IPS-11a (cell line): Measurements from ENCODE around the gene ZGRF1.
"Not testable (repeated sequence)": the region's sequence is repeated elsewhere in the genome, so short reads cannot be mapped to it uniquely, and the experiment has no call there.

ENCODE experiments used
- H3K4me3 ChIP-seq: one replicate; pipeline ENCODE4 v1.5.1; 2013; ENCODE audit warnings: low read depth, low read length, control low read depth

The ZGRF1 gene

DNA sequence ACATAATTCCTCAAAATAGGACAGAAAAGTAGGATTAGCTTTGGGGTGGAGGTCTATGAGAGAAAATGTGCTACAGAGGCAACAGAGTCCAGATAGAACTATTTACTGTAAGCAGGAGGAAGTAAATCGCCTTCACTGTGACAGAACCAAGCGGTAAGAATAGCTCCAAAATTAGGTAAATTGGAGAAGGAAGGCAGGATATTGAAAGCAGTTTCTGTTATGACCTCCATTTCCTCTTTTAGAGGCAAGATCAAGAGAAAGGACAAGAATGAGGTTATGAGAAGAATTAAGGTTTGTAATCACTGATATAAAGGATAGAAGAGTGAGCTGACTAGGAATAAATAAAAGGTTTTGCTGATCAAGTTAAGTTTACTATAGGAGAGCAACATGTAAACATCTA, 76.6 kb downstream of the ZGRF1 start:
- H3K4me3 ChIP-seq: no peak overlapping the region

DNA sequence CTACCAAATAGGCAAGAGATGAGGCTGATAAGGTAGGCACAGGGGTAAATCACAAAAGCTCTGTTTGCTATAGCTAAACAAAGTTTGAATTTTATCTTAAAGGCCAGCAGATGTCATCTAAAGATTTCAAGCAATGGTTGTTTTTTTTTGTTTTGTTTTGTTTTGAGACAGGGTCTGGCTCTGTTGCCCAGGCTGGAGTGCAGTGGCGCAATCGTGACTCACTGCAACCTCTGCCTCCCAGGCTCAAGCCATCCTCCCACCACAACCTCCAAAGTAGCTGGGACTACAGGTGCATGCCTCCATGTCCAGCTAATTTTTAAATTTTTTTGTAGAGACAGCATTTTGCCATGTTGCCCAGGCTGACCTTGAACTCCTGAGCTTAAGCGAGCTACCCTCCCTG, 77.7 kb downstream of the ZGRF1 start:
- H3K4me3 ChIP-seq: no peak overlapping the region

DNA sequence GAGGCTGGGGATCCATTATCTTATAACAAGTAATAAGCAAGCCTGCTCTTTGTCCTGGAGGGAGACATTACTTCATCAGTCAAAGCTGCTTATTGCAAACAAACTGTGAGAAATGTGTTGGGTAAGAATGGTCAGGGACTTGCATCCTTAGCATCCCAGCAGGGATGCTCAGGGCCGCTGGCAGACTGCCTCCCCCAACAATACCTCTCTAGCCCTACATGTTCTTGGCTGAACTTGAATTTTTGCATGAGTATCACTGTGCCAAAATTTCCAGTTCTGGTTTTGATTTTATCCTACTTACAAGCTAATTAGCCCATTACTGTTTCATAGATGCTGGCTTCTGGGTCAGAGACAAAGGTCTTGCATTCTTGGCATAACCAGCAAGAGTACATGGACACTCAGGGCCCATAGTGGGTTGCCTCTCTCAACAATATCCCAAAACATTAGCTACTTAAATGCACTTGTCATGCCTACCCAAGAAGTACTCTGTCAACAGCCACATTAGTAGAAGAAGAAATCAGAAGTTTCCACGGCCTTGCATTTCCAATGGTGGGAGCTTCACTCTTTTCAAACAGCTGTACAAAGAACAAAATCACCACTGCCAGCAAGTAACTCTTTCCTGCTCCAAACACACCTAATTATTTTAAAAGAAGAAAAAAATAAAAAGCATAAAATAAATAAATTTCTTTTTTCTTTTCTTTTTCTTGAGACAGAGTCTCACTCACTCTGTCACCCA, 78.9 kb downstream of the ZGRF1 start:
- H3K4me3 ChIP-seq: no peak overlapping the region

DNA sequence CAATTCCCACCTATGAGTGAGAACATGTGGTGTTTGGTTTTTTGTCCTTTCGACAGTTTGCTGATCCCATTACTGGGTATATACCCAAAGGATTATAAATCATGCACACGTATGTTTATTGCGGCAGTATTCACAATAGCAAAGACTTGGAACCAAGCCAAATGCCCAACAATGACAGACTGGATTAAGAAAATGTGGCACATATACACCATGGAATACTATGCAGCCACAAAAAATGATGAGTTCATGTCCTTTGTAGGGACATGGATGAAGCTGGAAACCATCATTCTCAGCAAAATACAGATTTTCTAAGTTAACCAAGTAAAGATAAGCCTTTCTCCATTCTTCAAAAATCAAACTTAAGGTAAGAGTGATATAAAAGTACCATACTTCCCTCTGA, 82.4 kb downstream of the ZGRF1 start:
- H3K4me3 ChIP-seq: not testable (repeated sequence)

DNA sequence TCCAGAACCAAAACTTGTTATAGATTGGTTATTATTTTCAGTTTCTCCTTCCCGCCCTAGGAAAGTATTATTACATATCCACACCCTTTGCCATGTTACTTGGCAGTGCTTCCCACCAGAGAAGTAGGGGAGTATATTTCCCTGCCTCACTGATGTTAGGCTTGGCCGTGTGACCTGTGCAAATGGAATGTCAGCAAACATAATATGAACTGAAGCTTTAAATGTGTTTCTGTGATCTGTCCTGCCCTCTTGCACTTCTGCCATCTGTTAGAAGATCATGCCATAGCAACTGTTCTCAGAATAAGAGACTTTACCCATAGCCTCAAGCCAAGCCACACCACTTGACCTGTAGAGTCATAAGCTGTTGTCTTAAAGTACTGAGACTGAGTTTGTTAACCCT, 84.0 kb downstream of the ZGRF1 start:
- no peak overlapping the region for H3K4me3 ChIP-seq

DNA sequence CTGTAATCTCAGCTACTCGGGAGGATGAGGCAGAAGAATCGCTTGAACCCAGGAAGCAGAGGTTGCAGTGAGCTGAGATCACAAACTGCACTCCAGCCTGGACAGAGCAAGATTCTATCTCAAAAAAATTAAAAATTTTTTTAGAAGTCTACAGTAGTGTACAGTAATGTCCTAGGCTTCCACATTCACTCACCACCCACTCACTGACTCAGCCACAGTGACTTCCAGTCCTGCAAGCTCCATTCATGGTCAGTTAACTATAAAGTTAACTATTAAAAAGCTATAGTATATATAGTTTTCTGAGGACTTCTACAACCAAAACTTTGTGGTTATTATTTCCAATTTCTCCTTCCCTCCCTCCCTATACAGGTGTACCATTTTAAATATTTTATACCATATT, 86.0 kb downstream of the ZGRF1 start:
- no peak overlapping the region for H3K4me3 ChIP-seq

DNA sequence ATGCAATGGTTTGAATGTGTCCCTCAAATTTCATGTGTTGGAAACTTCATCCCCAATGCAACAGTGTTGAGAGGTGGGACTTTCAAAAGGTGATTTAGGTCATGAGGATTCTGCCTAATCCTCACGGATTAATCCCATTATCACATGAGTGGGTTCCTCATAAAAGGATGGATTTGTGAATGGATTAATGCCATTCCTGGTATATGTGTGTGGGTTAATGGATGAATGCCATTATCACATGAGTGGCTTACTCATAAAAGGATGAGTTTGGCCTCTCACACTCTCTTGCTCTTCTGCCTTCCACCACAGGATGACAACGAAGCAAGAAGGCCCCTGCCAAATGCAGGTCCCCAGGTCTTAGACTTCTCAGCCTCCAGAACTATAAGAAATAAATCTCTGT, 90.2 kb downstream of the ZGRF1 start:
- no peak overlapping the region for H3K4me3 ChIP-seq

DNA sequence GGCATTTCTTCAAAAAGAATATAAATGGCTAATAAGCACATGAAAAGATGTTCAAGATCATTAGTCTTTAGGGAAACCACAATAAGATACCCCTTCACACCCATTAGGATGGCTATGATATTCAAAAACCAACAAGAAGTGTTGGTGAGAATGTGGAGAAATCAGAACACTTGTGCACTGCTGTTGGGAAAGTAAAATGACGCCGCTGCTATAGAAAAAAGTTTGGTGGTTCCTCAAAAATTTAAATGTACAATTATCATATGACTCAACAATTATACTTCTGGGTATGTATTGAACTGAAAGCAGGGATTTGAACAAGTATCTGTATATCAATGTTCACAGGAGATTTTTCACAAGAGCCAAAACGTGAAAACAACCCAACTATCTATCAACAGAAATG, 91.4 kb downstream of the ZGRF1 start:
- no peak overlapping the region for H3K4me3 ChIP-seq

DNA sequence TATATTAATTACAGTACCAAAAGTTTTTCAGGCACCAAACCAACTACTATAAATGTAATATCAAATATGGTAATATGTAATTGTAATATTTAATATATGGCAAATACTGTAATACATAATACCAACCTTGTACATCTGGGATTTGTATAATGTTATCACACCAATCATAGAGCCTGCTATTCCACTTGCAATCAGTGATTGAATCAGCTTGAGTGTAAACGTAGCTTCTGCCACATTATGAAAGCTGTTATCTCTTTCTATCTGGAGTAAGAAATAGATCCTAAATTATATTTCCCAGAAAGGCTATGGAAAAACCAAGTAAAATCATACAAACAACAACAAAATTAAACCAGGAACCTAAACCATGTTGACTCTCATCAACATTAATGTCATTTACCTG, 96.0 kb downstream of the ZGRF1 start:
- H3K4me3 ChIP-seq: no peak overlapping the region

DNA sequence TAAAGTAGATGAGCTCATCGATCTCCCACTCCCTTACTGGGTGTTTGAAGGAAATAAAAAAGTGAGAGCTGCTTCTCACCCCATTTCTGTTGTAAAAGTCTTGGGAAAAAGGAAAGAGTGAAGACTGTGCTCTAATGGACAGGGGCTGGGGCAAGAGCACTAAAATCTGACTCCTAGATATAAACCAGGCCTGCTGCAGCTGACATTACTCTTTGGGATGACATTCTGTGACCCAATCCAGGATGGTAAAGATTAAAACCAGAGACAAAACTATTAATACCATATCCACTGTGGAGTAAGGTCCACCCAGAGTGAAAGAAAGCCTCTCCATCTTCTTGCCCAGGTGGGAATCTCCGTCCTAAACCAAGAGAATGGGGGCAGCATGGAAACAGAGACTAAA, 100.6 kb downstream of the ZGRF1 start:
- H3K4me3 ChIP-seq: no peak overlapping the region

DNA sequence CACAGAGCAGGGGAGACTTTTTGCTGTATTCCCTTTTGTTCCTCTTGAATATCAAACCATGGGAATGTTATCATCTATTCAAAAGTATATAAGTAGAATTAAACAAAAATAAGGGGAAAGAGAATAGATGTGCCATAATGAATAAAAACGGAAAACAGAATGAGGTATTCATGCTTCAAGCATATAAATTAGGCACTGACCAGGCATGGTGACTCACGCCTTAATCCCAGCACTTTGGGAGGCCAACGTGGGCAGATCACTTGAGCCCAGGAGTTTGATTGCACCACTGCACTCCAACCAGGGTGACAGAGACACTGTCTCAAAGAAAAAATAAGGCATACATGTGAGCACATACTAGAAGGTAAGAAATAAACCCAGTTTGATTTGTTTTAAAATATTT, 104.4 kb downstream of the ZGRF1 start:
- H3K4me3 ChIP-seq: no peak overlapping the region

DNA sequence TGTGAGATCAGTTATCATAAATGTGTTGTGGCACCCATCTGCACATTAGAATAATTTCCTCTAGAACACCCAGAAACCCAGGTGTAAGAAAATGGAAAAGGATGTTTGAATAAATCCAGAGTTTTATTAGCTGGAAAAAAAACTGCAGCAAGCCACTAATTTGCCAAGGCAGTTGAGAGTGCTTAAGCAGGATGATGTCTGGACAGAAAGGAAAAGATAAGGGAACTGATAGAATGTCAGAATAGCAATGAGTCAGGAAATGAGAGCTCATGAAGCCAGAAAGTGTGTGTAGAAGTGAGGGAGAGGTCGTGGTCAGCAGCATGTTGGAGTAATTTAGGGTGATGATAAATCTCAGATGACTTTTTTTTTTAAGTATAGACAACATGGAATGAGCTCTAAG, 105.6 kb downstream of the ZGRF1 start:
- H3K4me3 ChIP-seq: no peak overlapping the region

DNA sequence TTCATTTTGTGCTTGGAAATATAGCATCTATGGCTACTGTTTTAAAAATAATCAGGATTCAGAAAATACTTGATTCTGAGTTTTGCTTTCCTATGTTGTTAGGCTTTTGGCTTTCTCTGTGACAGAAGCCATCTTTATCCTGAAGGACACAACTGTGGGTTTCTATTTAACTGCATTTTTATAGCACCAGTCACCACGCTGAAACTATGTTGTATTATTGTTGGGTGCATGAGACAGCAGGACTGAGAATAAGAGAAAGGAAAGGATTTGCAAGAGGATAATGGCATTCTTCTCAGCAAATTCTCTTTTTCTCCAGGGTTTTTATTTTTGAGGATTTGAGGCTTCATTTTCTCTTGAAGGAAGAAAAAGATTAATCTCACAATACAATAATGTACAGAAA, 110.6 kb downstream of the ZGRF1 start:
- no peak overlapping the region for H3K4me3 ChIP-seq

DNA sequence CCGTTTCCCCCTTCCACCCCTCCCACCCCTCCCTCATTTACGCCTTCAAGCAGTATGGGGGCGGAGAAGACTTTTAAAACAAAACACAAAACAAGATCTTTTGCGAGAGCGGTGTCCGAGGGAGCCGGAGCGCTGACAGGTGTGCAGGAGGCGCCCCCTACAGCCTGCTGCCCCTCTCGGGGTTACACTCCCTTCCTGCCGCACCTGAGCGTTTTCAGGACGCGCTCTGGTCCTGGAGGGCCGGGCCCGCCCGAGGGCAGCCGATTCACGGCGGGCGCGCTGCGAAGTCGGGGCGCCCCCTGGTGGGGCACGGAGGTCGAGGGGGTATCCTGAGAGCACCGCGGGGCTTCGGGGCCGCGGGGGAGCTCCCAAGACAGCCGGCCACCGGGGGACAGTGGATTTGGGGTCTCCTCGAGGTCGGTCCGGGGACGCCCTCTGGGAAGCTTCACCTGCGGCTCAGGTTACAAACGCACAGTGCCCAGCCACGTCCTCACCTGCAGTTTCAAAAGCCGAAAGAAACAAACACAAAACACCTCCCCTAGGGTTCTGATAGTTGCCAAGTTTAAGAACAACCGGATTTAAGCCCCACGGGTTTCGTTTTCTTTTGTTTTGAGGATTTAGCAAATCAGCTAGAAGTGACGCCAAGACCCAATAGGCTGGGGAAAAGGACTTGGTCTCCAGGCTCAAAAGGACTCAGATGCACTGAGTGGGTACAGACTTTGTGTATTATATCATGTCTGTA, 112.8 kb downstream of the ZGRF1 start:
- peak overlapping the region; percentile 27 for H3K4me3 ChIP-seq

DNA sequence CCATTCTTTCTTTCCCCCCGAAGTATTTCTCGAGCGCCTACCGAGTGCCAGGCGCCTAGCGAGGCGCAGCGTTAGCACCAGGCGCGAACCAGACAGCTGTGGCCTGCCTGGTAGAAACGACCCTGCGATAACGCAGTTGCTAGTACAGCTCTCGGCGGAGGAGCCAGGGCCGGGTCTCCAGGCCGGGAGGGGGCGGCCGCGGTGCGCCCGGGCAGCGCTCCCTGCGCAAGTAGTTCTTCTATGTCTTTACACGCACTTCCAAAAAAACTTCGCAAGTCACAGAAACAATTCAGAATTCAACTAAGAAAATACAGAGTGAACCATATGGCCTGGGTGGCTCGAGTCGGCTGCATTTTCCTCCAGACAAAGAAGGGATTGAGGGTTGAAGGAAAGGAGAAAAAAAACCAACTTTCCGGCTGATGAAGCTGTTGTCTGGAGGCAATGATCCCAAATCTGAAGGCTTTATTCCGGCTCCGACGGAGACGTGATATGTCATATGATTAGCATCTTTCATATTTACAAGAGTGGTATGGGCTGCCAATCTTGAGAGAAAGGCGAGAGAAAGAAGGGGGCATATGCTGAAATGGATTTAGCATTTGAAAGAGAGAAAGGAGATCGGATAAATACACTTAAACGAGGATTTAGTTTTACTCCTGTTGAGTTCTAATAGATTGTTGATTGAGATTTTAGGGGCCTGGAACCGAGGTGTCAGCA, 113.5 kb downstream of the ZGRF1 start:
- H3K4me3 ChIP-seq: peak overlapping the region; percentile 10

DNA sequence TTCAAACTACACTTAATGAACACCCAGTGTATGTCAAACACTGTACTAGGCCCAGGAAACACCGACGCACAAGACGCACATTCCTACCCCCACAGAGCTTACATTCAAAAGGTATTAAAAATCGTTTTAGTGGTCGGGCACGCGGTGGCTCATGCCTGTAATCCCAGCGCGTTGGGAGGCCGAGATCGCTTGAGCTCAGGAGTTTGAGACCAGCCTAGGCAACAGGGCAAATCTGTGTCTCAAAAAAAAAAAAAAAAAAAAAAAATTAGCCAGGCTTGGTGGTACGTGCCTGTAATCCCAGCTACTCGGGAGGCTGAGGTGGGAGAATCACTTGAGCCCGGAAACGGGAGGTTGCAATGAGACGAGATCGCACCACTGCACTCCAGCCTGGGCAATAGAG, 114.3 kb downstream of the ZGRF1 start:
- not testable (repeated sequence) for H3K4me3 ChIP-seq

DNA sequence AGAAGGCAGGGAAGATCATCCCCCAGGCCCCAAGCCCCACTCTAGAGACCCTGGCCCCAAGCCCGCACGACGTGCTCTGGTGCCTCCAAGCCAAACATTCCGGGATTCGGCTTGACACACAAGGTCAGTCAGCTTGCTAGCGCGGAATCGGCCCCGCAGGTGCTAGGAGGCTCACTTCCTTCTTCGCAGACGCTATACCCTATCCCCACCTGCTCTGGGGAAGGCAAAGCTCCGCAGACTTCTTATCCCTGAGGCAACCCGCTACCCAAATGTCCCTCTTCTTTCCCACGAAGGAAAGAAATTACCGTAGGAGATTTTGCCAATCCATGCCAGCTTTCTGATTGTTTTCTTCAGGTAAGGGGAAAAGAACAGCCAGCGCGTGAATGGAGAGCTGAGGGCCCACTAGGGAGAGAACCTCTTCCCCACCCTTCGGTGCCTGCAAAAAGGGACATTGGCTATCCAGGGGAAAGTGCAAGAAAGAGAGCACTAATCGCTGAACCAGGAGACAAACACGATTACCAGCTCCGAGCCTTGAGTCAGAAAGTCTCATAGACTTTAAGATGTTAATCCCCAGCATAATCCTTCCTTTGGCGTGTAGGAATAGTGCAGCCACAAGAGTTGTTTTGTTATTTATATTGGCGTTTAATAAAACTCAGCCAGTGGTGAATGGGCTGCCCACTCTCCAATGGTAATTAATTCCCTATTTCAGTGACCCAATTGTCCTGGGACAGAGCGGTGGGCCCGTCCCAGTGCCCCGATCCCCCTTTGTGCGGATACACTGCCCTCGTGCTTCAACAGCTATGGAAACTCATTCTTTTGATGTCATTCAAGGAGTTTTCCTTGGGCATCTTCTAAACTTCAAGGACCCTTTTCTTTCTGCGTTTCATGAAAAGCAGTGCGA, 115.3 kb downstream of the ZGRF1 start:
- H3K4me3 ChIP-seq: peak overlapping the region; percentile 18

DNA sequence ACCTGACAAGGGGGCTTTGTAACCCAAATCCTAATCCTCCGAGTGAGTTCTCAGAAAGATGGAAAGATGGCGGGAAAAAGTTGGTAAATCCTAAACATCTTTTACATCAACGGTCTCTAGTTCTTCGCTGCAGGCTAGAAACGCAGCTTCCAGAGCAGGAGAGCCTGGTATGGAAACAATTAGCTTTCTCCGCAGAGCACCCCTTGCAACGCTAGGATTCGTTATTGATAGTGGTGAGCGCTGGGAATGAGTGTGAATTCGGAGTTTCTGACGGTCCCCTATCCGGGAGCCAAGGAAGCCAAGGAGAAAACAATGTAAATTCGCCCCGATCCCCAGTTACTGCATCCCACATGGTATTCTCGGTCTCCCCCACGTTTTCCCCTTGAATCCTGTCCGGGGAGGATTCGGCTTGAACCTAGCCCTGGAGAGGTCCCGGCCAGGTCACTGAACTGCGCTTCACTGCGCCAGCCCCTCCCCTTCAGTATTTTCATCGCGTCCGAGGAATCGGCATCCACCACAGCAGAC, 116.0 kb downstream of the ZGRF1 start:
- H3K4me3 ChIP-seq: peak overlapping the region; percentile 18

DNA sequence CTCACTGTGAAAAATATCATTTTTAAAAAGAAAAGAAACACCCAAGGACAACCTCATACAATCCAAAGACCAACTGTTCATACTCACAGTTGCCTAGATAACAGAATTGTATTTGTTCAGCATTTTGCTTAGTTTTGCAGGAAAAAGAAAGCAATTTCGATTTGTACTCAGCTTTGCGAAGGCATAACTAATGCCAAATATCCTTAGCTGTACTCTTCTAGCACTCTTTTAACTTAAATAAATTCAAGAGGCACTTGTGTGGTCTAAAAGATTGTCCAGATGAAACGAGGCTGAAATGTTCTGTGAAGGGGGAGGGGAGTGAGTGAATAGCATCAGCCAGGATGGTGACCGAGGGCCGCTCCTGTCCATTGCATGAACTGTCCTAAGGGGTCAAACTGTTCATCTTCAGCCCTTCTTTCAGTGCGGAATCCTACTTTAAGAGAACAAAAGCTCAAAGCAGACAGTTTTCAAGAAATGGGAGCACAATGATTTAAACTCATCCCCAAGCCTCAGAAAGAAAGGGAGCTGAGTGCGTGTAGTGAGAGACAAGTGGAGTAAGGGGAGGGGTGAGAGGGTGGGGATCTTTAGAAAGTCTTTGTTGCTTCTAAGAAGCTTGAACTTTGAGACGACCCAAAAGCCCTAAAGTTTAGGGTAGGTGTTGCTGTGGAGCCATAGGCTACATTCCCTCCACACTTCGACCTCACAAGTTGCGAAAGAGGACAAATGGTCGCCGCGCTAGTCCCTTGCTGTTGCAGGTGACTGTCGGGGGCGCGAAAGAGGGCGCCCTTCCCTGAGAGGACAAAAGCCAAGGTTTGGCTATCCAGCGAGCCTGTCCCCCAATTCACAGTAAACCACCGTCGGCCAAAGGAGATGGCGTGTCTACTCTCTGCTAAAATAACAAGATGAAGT, 116.8 kb downstream of the ZGRF1 start:
- no peak overlapping the region for H3K4me3 ChIP-seq

DNA sequence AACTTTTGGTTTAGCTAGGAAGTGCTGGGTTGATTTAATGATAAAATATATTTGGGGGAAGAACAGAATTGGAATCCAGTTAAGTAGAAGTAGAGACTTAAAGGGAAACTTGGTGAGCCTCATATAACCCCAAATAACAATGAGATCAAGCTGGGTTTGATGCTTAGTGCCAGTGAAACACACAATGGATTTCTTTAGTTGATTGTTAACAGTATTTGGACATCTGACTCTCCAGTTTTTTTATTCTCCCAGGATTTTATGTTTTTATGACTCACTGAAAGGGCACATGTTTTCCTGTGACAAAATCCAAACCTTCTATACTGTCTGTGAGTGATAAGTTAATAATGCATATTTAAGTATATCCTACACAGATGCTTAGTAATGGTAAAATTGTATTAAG, 118.0 kb downstream of the ZGRF1 start:
- H3K4me3 ChIP-seq: no peak overlapping the region
